ENCODE measurements around the gene LRRC15.

The LRRC15 gene

DNA sequence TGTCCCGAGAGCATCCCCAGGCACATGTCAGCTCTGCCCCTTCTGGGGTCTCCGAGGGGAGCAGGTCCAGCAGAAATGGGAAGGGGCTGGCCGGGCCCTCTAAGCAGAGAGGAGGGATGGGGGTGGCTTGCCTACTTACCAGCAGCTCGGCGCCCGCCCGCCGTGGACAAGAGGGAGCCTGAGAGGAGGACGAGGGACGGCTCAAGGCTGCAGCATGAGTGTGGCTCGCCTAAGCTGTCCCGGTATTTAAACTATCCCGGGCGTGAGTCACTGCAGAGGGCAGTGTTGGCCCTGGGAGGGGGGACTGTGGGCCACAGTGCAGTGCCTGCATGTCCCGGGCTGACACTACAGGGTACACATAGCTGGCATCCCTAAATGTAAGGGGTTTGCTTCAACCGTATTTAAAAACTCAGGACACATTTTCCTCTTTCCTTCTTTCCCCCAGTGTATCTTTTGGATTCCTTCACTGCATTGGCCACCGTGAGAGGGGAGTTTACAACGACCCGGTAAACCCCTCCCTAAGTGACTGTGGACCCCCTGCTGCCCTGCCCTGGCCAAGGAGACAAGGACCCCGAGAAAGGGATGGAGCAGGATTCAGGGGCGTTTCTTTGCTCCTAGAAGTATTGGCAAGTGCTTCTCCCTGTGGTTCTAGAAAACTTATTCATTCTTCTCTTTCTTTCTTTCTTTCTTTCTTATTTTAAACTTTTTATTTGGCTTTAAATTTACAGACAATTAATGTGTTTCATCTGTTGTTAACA, at the start of gene LRRC15:
Gene LRRC15 (minus strand): TSS at position 222 of the 758 bp plus-strand sequence. CDS start 8,700 bp downstream, outside the sequence.
- H3K9me3 Mint-ChIP-seq = no peaks in the 10 kb centered on the region
- H3K4me1 Mint-ChIP-seq = no peaks in the 10 kb centered on the region
- peaks cover 89% of the 10 kb centered on the region for H3K27me3 Mint-ChIP-seq
- peak; percentile 45 for ATAC-seq
- no peaks in the 10 kb centered on the region for H3K36me3 Mint-ChIP-seq
- H3K27ac Mint-ChIP-seq = no peak within 1 kb of the TSS
- H3K4me3 Mint-ChIP-seq = no peak within 1 kb of the TSS

DNA sequence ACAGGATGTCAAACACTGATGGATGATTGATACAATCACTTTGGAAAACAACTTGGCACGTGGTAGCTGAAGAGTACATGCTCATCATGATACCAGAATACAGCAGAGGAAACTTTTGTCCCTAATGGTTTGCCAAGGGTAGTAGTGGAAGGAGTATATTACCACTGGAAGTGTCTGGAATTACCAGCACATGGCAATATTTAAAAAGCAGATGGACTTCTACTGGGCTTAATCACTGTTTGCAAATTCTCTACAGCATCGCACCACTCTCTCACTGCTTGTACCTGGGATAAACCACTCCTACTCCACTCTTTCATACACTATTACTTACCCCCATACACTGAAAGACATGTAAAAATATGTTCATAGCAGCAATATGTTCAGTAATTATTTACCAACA, 49.1 kb upstream of the LRRC15 start:
- Mint-ChIP-seq H3K27ac (no peak overlapping the region), H3K9me3 (no peaks in the 10 kb centered on the region), H3K4me1 (no peaks in the 10 kb centered on the region), H3K27me3 (no peaks in the 10 kb centered on the region), H3K36me3 (peaks cover 52% of the 10 kb centered on the region), H3K4me3 (no peak overlapping the region)
- no peak for ATAC-seq

DNA sequence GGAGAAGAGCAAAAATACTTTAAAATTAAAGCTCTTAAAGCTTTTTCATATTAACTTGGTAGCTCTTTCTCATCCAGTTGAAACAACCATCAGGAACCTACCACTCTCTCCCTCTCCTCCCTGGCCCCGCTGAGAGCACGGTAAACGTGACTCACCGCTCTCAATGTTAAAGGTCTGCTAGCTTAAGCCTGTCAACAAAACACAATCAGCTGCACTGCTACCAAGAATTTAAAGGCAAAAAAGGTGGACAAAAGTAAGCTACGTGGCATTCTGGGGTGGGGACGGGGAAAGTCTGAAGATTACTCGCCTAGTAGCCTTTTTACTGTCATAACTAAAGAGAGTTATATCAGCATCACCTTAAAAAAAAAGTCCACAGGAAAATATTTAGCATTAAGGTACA, 37.9 kb upstream of the LRRC15 start:
- ATAC-seq = no peak
- Mint-ChIP-seq H3K36me3 (peaks cover 29% of the 10 kb centered on the region), H3K27me3 (no peaks in the 10 kb centered on the region), H3K27ac (no peak overlapping the region), H3K9me3 (no peaks in the 10 kb centered on the region), H3K4me3 (no peak overlapping the region), H3K4me1 (no peaks in the 10 kb centered on the region)

DNA sequence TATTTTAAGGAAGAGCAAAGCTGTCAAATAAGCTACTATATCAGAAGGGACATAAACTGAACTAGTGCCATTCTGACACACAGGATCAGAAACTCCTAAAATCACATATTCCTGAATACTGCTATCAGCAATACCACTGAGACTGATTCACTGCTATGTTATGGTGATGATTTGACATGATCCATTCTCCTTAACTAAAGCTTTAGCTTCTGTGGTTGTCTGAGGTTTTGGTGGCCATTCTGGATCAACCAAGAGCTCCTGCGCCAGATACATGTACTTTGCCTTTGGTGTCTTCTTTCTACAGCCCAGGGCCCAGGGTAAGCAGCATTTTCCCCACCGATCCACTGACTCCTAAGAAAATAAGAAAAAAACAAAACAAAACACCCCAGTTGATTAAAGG, 36.2 kb upstream of the LRRC15 start:
- Mint-ChIP-seq H3K27ac (no peak overlapping the region), H3K4me3 (no peak overlapping the region), H3K4me1 (no peaks in the 10 kb centered on the region), H3K36me3 (peaks cover 23% of the 10 kb centered on the region), H3K27me3 (no peaks in the 10 kb centered on the region), H3K9me3 (no peaks in the 10 kb centered on the region)
- no peak for ATAC-seq

- Mint-ChIP-seq H3K9me3 (peaks cover 2% of the 10 kb centered on the region), H3K4me1 (peaks cover 5% of the 10 kb centered on the region), H3K4me3 (no peak overlapping the region), H3K27me3 (peaks cover 9% of the 10 kb centered on the region), H3K36me3 (peaks cover 23% of the 10 kb centered on the region), H3K27ac (no peak overlapping the region)
- no peak for ATAC-seq
Observed at GRCh38 chr3:194404365-194405140, 35.0 kb upstream of the LRRC15 start.

- H3K9me3 Mint-ChIP-seq = peaks cover 2% of the 10 kb centered on the region
- H3K4me1 Mint-ChIP-seq = peaks cover 26% of the 10 kb centered on the region
- no peak overlapping the region for H3K4me3 Mint-ChIP-seq
- peaks cover 14% of the 10 kb centered on the region for H3K36me3 Mint-ChIP-seq
- peak; percentile 34 for ATAC-seq
- peaks cover 31% of the 10 kb centered on the region for H3K27me3 Mint-ChIP-seq
- no peak overlapping the region for H3K27ac Mint-ChIP-seq
Observed at GRCh38 chr3:194401868-194402329, 32.4 kb upstream of the LRRC15 start.

GRCh38 chr3:194401346-194401745, 31.8 kb upstream of the LRRC15 start:
- ATAC-seq = no peak
- Mint-ChIP-seq H3K4me3 (no peak overlapping the region), H3K36me3 (peaks cover 14% of the 10 kb centered on the region), H3K9me3 (peaks cover 2% of the 10 kb centered on the region), H3K4me1 (peaks cover 29% of the 10 kb centered on the region), H3K27ac (no peak overlapping the region), H3K27me3 (peaks cover 36% of the 10 kb centered on the region)

- H3K27ac Mint-ChIP-seq = no peak overlapping the region
Observed at GRCh38 chr3:194399874-194400411, 30.4 kb upstream of the LRRC15 start.

GRCh38 chr3:194399166-194399565, 29.6 kb upstream of the LRRC15 start, which contains the start of gene GP5:
Gene GP5 (minus strand): TSS chr3:194399266. CDS start chr3:194398282, 984 bp downstream.
- ATAC-seq = no peak
- Mint-ChIP-seq H3K27me3 (peaks cover 56% of the 10 kb centered on the region), H3K4me1 (peaks cover 41% of the 10 kb centered on the region)

More at GRCh38 chr3:194399874-194400411, 30.4 kb upstream of the LRRC15 start:
- H3K36me3 Mint-ChIP-seq = peaks cover 6% of the 10 kb centered on the region
- peaks cover 2% of the 10 kb centered on the region for H3K9me3 Mint-ChIP-seq
- ATAC-seq = no peak
- H3K27me3 Mint-ChIP-seq = peaks cover 50% of the 10 kb centered on the region
- peaks cover 41% of the 10 kb centered on the region for H3K4me1 Mint-ChIP-seq
- no peak overlapping the region for H3K4me3 Mint-ChIP-seq

DNA sequence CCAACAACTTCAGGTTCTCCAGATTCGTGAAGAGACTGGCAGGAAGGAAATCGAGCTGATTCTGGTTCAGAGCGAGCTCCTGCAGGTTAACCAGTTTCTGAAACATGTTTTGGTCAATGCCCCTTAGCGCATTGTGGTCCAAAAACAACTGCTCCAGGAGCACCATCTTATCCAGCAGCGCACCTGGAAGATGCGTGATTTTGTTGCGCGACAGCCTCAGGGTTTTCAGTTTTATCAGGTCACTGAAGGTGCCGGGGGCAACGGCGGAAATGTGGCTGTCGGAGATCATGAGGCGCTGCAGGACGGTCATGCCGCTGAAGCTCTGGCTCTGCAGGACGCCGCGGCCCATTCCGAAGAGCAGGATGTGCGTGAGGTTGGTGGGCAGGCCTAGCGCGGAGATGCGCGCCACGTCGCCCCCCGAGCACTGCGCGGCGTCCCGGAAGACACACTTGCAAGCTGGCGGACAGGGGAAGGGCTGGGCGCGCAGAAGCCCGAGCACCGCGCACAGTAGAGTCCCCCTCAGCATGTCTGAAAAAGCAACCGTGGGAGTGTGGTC, 28.3 kb upstream of the LRRC15 start:
- Mint-ChIP-seq H3K27ac (no peak overlapping the region), H3K4me1 (peaks cover 41% of the 10 kb centered on the region), H3K27me3 (peaks cover 56% of the 10 kb centered on the region), H3K9me3 (peaks cover 2% of the 10 kb centered on the region), H3K36me3 (no peaks in the 10 kb centered on the region), H3K4me3 (peak overlapping the region; percentile 66)
- peak; percentile 17 for ATAC-seq

More at GRCh38 chr3:194399166-194399565, 29.6 kb upstream of the LRRC15 start, which contains the start of gene GP5:
- H3K4me3 Mint-ChIP-seq = peak within 1 kb of the TSS; percentile 66
- H3K9me3 Mint-ChIP-seq = peaks cover 2% of the 10 kb centered on the region
- no peak within 1 kb of the TSS for H3K27ac Mint-ChIP-seq
- H3K36me3 Mint-ChIP-seq = no peaks in the 10 kb centered on the region

- H3K36me3 Mint-ChIP-seq = no peaks in the 10 kb centered on the region
- no peak overlapping the region for H3K27ac Mint-ChIP-seq
- peaks cover 41% of the 10 kb centered on the region for H3K4me1 Mint-ChIP-seq
- H3K9me3 Mint-ChIP-seq = peaks cover 2% of the 10 kb centered on the region
- peaks cover 56% of the 10 kb centered on the region for H3K27me3 Mint-ChIP-seq
- peak overlapping the region; percentile 66 for H3K4me3 Mint-ChIP-seq
- peak; percentile 53 for ATAC-seq
Observed at GRCh38 chr3:194396859-194397756, 27.6 kb upstream of the LRRC15 start.

- Mint-ChIP-seq H3K4me1 (peaks cover 41% of the 10 kb centered on the region), H3K27me3 (peaks cover 56% of the 10 kb centered on the region), H3K27ac (no peak overlapping the region), H3K9me3 (peaks cover 2% of the 10 kb centered on the region), H3K36me3 (no peaks in the 10 kb centered on the region), H3K4me3 (peak overlapping the region; percentile 60)
- ATAC-seq = no peak
Observed at GRCh38 chr3:194396539-194396858, 27.0 kb upstream of the LRRC15 start.

- H3K27ac Mint-ChIP-seq = no peak overlapping the region
- no peaks in the 10 kb centered on the region for H3K36me3 Mint-ChIP-seq
- H3K27me3 Mint-ChIP-seq = peaks cover 57% of the 10 kb centered on the region
- H3K9me3 Mint-ChIP-seq = peaks cover 4% of the 10 kb centered on the region
- peak overlapping the region; percentile 60 for H3K4me3 Mint-ChIP-seq
- peaks cover 41% of the 10 kb centered on the region for H3K4me1 Mint-ChIP-seq
- peak; percentile 46 for ATAC-seq
Observed at GRCh38 chr3:194395778-194396538, 26.4 kb upstream of the LRRC15 start.

DNA sequence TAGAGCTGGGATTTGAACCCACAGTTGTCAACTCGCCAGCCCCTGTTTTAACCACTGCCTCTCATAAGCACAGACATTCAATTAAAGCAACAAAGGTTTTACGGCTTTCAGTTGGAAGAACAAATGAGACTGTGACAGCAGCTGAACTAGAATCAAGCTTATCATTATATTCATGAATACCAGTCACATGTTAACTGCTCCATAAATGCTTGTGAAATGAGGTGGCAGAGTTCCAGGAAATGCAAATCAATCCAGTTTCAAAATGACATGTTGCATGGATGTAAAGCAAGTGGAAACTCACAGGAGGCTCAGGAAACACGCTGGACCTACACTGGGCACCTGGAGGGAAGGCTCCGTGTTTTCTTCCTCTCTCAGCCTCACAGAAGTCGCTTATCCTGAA, 25.7 kb upstream of the LRRC15 start:
- no peak for ATAC-seq
- H3K4me3 Mint-ChIP-seq = no peak overlapping the region
- H3K4me1 Mint-ChIP-seq = peaks cover 40% of the 10 kb centered on the region
- H3K27me3 Mint-ChIP-seq = peaks cover 62% of the 10 kb centered on the region
- H3K9me3 Mint-ChIP-seq = peaks cover 10% of the 10 kb centered on the region
- H3K36me3 Mint-ChIP-seq = no peaks in the 10 kb centered on the region
- no peak overlapping the region for H3K27ac Mint-ChIP-seq

All from stimulated activated memory B cell treated with anti-CD40 and anti-IgM and Interleukin-4, amounts not matched to agents 10 μg/mL and 1 μg/mL and 100 μg/mL, for 72 hours (primary cell).